GM21367 (cell line): Measurements from ENCODE around the gene PRIMA1.

ENCODE experiments used
- ATAC-seq: cut with Tn5 transposase; IDR thresholded peaks from one replicate; pipeline ENCODE4 v1.9.1; 2021; ENCODE audit not compliant: unreplicated experiment

The PRIMA1 gene

GRCh38 chr14:93715279-93715927, 72.9 kb downstream of the PRIMA1 start:
- no peak for ATAC-seq

GRCh38 chr14:93714605-93715004, 73.7 kb downstream of the PRIMA1 start:
- ATAC-seq: no peak

GRCh38 chr14:93713726-93714405, 74.4 kb downstream of the PRIMA1 start:
- ATAC-seq: no peak

- no peak for ATAC-seq
These were observed 75.2 kb downstream of the PRIMA1 start for GRCh38 chr14:93712838-93713724.

GRCh38 chr14:93712079-93712837, 76.0 kb downstream of the PRIMA1 start:
- no peak for ATAC-seq

- no peak for ATAC-seq
These were observed 79.0 kb downstream of the PRIMA1 start for GRCh38 chr14:93709249-93709648.

- no peak for ATAC-seq
These were observed 79.5 kb downstream of the PRIMA1 start for GRCh38 chr14:93708800-93709199.

- no peak for ATAC-seq
These were observed 80.0 kb downstream of the PRIMA1 start for GRCh38 chr14:93708311-93708734.

- no peak for ATAC-seq
These were observed 80.8 kb downstream of the PRIMA1 start for GRCh38 chr14:93707475-93707874.

- no peak for ATAC-seq
These were observed 81.8 kb downstream of the PRIMA1 start for GRCh38 chr14:93706360-93706955.

- no peak for ATAC-seq
These were observed 82.7 kb downstream of the PRIMA1 start for GRCh38 chr14:93705513-93706156.

- ATAC-seq: no peak
These were observed 84.3 kb downstream of the PRIMA1 start for GRCh38 chr14:93703941-93704340.

GRCh38 chr14:93702946-93703345, 85.3 kb downstream of the PRIMA1 start:
- ATAC-seq: no peak

- ATAC-seq: no peak
These were observed 86.7 kb downstream of the PRIMA1 start for GRCh38 chr14:93701562-93701961.

- no peak for ATAC-seq
These were observed 87.4 kb downstream of the PRIMA1 start for GRCh38 chr14:93700928-93701327.

GRCh38 chr14:93693914-93694313, 94.4 kb downstream of the PRIMA1 start:
- ATAC-seq: no peak

- ATAC-seq: no peak
These were observed 97.1 kb downstream of the PRIMA1 start for GRCh38 chr14:93691042-93691780.

- ATAC-seq: no peak
These were observed 98.1 kb downstream of the PRIMA1 start for GRCh38 chr14:93690146-93690545.

GRCh38 chr14:93688820-93689219, 99.5 kb downstream of the PRIMA1 start:
- no peak for ATAC-seq
